GM18907 (cell line): ENCODE data around the gene PPP3CA.
A peak's percentile ranks its signal among the peaks of the same experiment; 100 is the strongest.

Experiments used
- ATAC-seq: cut with Tn5 transposase; IDR thresholded peaks from one replicate; pipeline ENCODE4 v1.9.1; 2021; ENCODE audit warnings: mild to moderate bottlenecking, moderate library complexity; ENCODE audit not compliant: unreplicated experiment

Gene PPP3CA

DNA sequence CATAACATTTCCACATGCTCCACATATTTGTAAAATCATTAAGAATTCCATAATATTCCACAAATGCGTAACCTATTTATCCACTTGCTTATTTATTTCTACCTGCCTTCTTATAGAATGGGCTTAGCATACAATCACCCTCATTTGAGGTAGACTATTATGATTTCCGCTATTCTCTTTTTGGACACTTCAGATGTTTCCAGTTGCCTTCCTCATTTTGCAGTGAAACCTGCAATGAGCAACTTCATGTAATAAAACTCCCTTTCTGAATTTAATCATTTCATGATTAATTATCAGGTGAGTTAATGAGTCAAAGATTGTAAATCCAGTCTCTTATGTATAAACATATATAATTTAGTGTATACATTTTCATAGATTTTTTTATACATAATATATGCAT lies 58.0 kb downstream of the PPP3CA start:
- ATAC-seq = no peak

DNA sequence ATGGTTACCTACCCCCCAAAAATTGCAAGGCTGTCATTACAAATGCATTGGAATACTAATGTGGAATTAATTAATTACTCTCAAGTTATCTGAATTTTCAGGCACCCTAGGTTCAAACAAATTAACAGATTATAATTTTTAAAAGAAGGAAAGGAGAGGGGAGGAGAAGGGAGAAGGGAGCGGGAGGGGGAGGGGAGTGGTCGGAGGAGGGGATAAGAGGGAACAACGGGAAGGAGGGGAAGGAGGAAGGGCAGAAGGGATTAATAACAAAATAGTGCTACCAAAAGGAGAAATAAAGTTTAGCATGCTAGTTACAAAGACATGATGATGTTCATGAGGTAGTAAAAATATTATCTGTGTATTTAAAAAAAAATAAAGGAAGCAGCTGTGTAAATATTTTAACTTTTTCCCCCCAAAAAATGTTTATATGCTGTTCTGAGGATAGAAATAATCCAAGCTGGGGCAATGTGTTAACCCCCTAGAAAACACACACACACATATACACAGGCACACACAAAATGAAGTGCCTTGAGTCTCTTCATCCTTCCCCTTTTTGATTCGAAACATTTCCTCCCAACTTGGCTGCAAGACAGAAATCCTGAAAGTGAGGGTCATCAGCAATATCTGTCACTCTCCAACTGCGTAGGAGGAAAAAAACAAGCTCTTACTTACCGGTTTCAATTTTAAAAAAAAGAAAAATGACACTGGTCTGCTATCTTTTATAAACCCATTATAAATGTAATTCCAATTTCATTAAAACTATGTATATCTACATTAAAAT lies 58.8 kb downstream of the PPP3CA start:
- no peak for ATAC-seq

DNA sequence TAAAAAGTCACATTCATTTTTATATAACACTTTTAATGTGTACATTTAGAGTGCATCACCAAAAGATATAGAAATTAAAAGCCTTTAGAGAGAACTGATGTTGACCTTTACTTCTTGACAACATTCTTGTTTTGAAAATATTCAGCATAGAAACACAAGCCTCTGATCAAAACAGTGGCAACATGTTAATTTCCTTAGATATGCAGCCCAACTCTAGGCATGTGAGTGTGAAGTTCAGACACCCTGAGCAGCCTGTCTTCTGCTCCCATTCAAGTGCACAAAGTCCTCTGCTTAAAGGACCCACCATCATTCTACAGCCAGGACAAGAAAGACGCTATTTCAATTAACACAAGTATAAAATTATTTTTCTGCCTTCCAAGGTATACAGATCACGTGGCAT lies 60.0 kb downstream of the PPP3CA start:
- ATAC-seq = no peak

DNA sequence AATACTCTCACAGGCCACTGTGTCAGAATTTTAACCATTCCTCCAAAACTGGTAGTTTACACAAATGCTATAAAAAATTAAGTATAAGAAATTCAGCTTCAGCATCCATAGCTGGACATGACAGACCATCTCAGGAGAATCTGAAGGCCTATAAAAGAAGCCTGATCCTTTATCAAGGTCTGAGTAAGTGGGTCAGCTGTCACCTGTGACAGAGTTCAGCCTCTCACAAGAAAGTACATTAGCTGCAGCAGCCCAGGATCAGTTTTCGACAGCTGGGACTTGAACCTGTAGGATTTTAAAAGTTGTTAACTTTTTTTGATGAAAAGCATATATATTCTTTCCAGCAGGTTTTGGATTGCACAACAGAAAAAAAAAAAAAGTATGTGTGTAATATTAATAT lies 60.7 kb downstream of the PPP3CA start:
- no peak for ATAC-seq

DNA sequence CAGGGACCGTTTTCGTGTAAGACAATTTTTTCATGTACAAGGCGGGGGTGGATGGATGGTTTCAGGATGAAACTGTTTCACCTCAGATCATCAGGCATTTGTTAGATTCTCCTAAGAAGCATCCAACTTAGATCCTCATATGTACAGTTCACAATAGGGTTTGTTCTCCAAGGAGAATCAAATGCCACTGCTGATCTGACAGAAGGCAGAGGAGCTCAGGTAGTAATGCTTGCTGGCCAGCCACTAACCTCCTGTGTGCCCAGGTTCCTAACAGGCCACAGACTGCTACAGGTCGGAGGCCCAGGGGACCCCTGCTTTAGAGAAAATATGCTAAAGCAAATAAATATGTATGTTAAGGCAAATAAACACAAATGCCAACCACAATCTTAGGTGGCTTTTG lies 61.3 kb downstream of the PPP3CA start:
- ATAC-seq = no peak

DNA sequence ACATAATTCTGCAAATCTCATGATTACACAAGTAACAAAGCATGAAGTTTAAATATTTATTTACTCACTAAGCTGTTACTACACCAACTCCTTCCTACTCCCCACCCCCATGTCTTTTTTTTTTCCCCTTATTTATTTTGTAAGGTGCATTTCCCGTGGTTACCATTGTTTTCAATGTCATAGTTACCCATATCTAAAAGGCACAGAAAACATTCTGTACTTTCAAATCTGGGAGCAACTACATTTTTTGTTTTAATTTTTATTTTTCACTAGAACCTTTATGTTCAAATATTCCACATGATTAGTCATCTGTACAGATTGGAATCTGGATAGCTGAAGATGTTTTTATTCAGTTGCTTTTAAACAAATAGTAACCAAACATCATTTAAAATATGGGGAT lies 62.8 kb downstream of the PPP3CA start:
- ATAC-seq = no peak

DNA sequence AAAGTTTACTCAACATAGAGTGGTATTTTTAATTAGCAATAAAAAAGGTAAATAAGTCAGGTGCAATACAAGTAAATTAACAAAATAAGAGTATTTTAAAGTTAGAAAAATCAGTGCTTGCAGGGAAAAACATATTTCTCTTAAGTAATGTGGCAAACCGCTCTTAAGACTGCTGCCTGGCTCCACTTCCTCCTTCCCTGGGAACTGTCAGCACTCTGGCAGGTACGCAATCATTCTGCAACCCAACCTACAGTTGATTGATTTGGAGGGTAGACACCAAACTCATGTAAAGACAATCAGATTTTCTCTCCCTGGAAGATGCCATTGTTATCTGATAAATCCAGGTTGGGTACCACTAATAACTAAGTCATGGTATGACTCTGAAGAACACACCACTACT lies 63.9 kb downstream of the PPP3CA start:
- no peak for ATAC-seq

DNA sequence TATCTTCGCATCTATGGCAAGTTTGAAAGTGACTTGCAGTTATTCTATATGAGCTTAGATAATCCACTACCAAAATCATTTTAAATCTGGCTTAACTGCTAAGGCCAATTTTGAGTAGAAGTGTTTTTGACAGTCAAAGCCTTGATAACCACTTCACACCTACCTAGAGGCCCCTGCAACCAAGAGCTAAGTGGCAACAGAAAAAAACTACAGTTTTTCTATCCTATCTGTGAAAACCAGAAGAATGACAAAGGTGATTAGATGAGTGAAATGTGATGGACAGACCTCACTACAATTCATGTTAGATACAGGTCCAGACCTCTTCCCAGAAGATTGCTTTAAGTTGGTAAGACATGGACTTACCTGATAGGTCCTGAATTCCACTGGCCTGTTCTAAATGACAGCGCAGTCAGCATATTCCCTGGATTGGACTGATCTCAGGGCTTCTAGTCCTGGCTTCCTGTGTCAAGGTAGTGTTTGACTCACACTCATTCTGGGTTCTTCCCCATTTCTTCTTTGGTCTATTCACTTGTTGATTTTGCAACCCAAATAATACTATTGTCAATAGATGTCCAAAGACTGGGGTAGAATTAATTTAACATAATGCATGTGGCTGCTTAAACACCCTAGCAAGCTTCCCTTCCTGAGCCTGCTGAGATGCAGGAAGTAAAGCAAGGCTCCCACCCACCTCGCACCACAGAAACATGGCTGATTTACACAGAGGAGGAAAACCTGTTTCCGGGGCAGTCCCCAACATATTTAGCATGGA lies 65.1 kb downstream of the PPP3CA start:
- peak; percentile 53 for ATAC-seq

DNA sequence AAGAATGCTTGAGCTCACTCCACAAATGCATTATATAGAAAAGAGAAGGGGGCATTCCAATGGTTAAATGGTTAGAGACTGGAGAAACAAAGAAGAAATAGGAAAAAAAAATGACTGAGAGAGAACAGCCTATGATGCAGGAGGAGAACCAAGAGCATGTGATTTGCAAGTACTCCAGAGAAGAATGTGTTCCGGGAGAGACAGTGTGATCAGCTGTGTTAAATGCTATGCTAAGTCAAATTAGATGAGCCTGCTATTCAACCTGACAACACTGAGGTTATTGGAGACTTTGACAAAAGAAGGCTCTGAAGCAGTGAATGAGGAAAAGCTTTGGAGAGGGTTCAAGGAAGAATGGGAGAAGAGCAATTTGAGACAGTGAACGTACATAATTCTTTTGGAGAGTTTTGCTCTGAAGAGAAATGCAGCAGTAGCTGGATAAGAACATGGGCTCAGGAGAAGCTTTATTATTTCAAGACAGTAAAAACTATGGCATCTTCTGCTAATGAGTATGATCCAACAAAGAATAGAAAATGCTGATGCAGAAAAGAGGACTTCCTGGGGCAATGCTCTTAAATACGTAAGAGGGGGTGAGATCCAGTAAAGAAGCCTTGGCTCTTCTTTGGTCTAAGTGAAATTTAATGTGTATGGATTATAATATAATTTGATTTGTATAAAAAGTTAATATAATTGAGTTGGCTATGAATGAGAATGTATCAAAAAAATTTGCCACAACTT lies 66.3 kb downstream of the PPP3CA start:
- no peak for ATAC-seq

DNA sequence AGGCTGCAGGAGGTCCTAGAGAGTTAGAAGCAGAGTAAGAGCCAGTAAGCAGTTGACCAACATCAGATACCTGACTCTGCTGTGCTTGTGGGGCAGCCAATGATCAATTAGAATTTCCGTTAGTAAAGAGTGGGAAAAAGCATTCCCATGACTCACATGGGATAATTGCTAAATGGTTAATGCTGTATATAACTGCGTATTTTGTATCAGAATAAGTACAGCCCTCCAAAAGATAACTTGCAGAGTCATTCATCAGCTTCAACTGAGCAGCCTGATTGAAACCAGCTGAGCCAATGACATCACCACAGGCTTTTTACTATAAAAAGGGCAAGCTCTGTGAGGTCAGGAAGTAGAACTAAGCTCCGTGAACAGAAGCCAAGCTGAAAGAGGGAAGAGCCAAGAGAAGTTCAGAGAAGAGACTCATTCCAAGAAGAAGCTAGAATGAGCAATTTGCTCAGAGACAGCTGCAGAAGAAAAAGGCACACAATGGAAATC lies 67.9 kb downstream of the PPP3CA start:
- peak; percentile 75 for ATAC-seq

DNA sequence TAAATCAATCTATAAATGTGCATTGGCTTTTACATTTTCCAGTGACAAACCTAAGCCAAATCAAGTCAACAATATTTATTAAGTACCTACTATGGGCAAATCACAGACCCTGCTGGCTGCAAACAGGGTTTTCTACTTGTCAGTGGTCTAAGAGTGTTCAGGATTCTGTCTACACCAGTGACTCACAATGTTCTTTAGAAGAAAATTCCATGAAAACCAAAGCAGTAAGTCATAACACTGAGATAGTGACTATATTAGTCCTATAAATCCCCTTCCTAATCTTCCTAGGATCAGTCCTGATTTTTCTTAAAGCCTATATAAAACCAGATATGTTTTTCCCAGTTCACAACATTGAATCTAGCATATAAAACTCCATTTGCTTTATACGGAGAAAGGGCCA lies 69.7 kb downstream of the PPP3CA start:
- no peak for ATAC-seq

DNA sequence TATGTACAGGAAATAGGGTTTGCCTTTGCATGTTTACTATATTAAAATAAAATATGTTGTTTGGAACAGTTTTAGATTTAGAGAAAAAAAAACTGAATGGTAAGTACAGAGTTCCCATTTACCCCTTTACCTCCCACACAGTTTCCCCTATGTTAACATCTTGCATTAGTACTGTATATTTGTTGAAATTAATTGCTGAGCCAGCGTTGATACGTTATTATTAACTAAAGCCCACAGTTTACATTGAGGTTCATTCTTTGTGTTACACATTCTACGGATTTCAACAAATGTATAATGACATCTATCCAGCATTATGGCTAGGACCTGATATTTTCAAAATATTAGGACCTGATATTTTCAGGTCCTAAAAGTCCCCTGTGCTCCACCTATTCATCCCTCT lies 70.7 kb downstream of the PPP3CA start:
- ATAC-seq = no peak

DNA sequence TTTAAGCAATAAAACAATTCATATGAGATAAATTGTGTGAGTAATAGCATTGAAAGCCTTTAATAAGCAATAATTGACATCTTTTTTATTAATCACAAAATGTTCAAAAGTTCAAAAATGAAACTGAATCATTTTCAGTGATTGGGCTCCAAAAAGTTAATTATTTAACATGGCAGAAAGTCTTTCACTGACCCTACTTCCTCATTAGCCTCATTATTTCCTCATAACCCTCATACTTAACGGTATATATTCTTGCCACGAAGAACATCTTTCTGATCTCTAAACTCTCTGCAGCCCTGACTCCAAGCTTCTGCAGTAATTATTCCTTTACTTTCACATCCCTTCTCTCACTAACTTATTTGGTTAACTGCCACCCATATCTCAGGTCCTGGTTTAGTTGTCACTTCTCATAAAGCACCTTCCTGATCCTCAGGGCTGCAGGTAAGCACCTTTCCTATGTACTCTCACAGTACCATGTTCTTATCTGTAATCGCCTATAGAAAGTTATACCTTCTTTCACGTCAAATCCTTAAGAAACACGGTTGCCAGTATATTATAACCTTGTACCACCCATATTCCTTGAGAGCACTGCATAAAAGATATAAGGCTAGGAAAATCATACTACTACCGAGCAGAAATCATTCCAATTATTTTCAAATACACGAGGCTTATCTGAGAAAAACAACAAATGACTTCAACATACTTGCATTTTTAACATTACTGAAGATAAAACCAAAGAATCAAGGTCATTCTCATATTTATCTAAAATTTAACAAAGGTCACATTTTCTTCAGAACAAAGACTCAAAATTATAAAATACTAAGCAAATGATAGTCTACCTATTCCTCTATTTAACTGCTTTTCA lies 72.2 kb downstream of the PPP3CA start:
- peak; percentile 83 for ATAC-seq

DNA sequence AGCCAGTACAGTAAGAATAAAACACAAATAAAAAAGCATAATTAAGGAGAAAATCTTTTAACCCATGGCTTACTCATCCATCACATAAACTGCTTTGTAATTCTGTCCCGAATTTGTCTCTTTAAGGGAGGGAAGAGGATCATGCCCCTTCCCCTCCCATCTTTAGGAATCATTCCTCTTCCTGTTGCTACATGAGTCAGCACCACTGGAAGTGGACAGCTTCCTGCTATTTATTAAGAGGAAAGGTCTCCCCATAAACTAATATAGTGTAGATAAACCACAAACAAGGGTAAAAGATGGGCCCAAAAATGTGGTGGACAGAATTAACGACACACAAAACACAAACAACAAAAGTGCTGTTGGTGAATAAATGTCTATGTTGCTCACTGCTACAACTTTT lies 75.8 kb downstream of the PPP3CA start:
- ATAC-seq = no peak

DNA sequence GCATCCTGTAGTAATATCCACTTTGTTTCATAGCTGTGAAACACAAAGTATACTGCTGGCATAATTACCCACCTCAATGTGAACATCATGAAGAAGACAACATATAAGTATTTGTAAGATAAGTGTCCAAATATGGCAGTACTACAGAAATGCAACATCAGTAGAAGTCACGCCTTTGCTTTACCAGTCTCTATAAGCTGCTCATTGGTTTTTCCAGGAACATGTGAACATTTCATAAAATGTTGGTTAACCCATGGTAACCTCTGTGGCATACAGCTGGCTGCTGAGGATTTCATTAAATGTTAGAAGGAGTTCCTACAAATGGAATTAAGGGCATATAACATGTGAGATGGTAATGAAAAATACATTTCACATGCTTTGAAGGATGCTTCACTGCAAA lies 77.6 kb downstream of the PPP3CA start:
- ATAC-seq = no peak

DNA sequence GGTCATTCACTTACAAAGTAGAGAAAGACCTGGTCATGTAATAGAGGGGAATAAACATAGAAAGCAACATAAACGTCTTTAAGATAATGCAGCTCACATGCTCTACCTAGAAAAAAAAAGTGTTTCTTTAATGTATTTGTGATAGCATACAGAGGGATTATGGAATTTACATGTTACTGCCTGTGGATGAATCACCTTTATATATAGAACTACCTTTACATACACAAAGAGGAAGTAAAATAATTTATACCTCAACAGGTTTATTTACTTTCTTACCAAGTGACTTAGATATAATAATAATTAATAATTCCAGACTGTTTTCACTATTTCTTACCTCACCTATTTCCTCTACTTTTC lies 81.5 kb downstream of the PPP3CA start:
- ATAC-seq = no peak

DNA sequence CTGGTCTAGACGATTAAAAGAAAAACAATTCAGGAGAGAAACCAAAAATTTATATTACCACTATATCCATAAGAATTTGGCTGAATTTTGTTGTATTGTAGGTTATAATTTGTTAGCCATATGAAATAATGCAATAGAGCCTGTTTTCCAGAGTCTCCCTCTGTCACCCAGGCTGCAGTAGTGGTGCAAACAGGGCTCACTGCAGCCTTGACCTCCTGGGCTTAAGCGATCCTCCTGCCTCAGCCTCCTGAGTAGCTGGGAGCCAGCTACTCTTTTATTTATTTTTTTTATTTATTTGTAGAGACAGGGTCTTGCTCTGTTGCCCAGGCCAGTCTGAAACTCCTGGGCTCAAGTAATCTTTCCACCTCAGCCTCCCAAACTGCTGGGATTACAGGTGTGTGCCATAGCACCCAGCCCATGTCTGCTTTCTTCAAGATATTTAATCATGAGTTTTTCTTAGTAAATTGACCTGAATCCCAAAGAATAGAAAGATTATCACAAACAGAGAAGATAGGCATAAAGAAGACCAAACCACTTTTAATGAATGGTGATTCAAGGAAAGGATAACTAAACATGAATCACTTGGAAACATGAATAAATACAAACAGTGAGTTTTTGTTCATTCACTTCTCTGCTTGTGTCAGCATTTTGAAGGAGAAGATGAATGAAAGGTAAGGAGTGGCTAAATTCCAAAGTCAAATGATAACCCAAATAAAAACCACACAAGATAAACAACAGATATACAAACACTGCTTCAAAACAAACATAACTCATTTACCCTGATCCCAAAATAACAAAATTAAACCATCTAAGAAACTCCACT lies 82.1 kb downstream of the PPP3CA start:
- ATAC-seq = no peak

DNA sequence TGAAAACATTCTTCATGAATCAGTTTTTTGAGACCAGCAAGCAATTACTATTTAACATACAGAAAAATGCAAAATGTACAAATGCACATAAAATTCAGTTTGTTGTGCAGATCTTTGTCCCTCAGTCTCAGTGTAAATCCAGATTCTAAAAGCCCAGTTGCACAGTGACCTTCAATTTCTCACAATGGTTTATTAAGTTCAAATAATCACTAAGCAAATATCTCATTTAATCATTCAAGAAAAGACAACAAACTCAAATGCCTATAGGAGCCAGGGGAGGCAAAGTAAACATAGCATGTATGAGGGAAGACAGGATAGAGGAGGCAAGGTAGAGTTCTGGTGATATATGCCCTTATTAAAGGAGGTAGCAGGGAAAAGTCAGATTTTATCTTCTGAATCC lies 82.8 kb downstream of the PPP3CA start:
- no peak for ATAC-seq

DNA sequence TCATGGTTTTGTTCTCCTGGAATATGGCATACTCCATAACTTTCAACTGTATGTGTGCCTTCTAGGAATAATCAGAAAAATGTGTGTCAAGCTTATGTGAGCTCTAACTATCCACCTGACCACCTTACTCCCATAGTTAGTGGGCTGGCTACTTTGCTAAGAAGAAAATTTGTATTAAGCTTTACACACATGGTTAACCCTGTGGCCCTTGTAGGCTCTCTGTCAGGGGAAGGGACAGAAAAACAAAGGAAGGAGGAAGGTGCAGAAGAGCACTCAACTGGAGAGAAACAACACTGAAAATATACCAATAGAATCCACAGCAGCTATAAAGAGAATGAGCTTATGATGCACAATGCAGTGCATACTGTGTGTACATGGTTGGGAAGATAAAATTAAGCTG lies 84.6 kb downstream of the PPP3CA start:
- peak; percentile 56 for ATAC-seq

DNA sequence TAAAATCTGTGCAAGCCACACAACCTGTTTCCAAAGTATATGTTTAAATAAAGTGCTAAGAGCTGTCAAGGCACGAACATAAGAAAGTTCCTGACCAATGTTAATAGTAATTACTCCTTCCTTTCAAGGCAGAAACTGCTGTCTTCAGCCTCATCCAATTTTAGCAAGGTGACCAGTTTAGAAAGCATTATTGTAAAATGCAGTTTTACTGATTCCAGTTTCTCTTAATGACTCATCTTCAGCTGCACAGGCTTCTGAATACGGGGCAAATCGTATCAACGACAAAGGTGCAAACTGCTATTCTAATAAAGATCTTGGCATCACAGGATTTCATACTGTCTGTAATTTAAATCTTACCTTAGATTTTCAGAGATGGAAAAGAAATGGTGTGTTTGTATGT lies 87.5 kb downstream of the PPP3CA start:
- ATAC-seq = peak; percentile 93
